Measurements from ENCODE around the gene WDR88. TPM values are rescaled to one million over a fixed set of nuclear protein-coding genes. Genes with fewer than 3 reads are reported as not detected.
"Not testable (repeated sequence)": the region's sequence is repeated elsewhere in the genome, so short reads cannot be mapped to it uniquely, and the experiment has no call there.

The WDR88 gene
- total RNA-seq, 1 experiment from 2014 or later = not detected

DNA sequence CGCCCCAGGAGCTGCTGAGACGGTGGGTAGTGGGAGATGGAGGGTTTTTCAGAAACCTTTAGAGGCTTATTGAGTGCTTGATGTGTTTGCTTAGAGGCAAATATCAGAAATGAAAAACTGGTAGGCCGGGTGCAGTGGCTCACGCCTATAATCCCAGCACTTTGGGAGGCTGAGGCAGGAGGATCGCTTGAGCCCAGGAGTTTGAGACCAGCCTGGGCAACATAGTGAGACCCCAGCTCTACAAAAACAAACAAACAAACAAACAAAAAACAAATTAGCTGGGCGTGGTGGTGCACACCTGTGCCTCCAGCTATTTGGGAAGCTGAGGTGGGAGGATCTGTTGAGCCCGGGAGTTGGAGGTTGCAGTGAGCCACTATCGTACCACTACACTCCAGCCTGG lies 5.2 kb upstream of the WDR88 start:
- not testable (repeated sequence) for DNase-seq (ENCODE audit: low read depth)

DNA sequence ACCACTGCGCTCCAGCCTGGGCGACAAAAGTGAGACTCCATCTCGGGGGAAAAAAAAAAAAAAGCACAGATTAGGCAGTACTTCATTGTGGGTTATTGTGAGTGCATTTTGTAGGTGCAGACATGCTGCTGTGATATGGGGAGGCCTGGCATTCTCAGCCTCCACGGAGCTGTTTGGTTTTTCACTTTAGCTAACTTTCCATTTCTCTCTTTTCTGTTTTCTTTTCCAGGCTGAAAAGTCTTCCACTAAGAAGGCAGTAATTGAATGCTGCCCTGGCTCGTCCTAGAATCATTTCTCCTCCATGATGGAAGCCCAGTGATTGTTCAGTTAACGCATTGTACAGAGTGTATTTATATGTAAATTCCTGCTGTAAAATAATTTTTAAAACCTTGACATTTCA lies 2.0 kb upstream of the WDR88 start:
- DNase-seq (ENCODE audit: low read depth) = no peak

DNA sequence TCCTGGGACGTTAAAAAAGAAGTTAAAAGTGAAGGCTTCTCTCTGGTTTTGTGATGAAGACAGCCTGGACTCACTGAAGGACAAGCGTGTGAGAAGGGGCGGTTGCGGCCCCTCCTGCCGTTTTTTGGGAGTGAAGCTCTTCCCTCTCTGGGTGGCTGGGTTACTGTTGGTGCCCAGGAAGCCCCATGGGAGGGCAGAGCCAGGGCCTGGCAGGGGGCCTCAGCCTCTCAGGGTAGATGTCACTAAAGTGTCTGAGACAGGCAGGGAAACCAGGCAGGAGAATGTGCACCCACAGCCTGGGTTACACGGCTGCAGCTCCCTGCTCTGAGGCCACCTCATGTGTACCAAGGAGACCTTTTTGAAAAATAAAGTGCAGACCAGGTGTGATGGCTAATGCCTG lies 1.5 kb upstream of the WDR88 start:
- no peak for DNase-seq (ENCODE audit: low read depth)

DNA sequence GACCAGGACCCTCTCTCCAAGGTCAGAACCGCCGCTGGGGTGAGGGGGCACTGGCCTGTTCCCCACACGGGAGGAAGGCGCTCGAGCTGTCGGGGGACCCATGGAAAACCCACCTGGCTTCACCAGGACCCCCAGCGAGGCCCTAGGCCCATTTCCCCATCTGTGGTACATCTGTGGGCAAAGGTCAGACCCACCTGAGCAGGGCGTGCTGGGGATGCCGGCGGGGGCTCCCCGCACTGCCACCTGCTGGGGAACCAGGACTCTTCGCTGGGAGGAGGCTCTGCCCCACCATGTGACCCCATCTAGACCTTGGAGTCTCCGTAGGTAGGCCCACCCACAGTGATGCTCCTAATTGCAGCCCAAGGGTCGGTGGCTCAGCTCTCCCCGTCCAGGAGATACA lies 511 bp downstream of the WDR88 start:
- no peak for DNase-seq (ENCODE audit: low read depth)

DNA sequence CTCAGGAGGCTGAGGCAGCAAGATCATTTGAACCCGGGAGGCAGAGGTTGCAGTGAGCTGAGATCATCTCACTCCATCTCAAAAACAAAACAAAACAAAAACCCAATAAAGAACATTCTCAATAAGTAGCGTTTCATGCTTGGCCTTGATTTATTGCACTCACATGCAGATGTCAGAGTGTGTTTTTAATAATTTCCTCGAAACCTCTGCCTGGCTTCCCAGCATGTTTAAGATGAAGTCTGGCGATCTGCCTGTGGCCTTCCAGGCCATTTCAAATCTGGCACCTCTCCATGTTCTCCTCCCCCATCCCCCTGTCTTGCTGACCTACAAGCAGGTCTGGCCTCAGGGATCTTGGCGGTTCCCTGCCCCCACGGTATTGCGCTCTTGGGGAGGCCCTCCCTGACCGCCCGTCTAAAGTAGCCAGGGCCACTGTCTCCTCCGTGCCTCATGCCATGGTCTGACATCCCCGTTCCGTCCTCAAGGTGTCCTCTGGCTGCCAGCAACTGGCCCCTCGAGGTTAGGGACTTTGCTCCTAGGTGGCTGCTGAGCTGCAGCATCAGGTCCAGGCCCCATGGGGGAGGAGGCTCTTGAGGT lies 1.6 kb downstream of the WDR88 start:
- no peak for DNase-seq (ENCODE audit: low read depth)

DNA sequence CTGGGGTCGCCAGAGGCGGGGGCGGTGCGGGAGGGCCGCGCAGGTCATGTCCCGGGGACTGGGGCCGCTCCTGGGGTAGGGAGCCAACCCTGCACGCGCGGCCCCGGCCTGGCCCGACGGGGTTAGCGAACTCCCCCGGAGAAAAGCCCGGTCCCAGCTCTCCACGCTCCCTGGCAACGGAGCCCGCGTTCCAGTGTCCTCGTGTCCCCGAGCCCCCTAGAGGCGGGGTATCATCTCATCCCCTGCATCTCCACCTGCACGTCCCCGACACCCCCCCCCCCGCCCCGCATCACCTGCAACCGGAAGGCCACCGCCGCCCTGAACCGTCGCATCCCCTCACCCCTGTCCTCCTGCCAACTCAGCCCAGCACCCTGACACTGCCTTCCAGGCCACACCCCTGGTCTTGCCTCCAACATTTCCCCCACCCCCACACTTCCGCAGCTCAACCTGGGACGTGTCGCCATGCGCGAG lies 2.7 kb downstream of the WDR88 start:
- no peak for DNase-seq (ENCODE audit: low read depth)

DNA sequence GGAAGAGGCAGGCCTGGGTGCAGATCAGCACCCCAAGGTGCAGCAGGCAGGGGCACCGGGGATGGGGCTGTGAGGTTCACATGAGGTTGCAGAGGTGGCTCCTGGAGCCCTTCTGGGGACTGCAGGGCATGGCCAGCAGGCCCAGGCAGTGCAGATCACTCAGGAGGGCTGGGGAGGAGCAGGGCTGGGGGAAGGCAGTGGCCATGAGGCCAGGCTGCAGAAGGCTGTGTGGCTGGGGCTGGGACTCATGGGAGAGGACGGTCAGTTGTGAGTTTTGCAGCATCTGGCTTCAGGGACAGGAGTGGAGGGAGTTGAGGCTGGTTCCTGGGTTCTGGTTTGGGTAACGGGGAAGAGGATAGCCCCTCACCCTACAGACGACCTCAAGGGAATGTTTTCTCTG lies 7.3 kb downstream of the WDR88 start:
- DNase-seq (ENCODE audit: low read depth) = no peak

DNA sequence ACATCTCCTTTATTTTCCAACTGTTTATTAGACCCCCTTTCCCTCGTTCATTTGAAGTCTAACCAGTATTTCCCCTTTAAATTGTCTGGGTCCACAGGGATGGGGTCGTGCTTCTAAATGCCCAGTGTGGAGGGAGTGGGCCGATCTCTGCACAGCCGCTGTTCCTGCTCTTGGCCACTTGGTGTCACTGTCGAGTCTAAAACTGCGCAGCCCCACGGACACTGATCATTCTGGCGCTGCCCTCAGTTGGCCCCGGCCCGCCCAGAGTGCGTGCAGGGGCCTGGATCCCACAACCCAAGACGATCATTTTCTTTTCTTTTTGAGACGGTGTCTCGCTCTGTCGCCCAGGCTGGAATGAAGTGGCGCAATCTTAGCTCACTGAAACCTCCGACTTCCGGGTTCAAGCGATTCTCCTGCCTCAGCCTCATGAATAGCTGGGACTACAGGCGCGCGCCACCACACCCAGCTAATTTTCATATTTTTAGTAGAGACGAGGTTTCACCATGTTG lies 12.0 kb downstream of the WDR88 start:
- peak; percentile 58 for DNase-seq (ENCODE audit: low read depth)

DNA sequence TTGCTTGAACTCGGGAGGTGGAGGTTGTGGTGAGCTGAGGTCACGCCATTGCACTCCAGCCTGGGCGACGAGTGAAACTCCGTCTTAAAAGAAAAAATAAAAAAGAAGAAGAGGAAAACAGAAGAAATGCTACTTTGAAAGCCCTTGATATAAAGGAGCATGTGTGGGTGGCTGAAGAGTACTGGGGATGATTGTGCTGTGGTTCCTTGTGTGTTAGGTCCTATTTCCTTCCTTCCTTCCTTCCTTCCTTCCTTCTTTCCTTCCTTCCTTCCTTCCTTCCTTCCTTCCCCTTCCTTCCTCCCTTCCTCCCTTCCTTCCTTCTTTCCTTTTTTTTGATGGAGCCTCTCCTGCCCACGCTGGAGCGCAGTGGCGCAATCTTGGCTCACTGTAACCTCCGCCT lies 14.3 kb downstream of the WDR88 start:
- DNase-seq (ENCODE audit: low read depth) = no peak

DNA sequence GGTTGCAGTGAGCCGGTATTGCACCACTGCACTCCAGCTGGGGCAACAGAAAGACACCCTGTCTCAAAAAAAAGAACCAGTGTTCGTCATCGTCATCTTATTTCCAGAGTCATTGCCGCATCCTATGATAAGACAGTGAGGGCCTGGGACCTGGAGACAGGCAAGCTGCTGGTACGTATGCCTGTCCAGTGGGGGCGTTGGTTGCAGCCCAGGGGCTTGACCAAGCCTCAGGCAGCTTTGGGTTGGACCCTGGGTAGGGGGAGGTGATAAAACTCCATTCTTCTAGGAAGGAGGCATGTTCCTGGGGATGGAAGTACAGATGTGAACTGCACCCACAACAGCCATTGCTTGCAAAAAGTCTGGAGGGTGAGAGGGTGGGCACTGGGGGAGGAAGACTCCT lies 15.6 kb downstream of the WDR88 start:
- DNase-seq (ENCODE audit: low read depth) = no peak

DNA sequence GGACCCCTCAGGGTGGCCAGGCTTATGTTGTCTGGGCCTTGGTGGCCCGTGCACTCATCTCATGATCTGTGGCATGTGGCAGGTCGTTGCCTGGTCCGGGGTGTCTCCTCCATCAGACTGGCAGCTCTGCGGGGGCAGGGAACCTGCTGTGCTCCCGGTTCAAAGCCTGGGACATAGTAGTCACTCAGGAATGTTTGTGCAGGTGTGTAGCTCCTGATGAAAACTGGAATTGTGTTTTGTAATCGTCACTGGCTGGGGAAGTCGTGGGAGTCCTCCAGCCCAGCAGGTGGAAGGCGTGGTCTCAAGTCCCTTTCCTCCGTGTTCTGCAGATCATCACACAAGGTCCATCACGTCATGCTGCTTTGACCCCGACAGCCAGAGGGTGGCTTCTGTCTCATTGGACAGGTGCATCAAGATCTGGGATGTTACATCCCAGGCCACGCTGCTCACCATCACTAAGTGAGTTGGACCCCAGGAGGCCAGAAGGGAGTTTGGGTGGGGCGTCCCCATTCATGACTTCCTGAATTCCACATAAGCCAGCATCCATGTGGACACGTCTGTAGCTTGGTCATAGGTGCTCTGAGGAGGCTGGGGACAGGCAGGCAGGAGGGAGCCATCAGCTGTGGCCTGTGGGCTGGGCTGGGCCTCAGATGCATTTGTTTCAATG lies 19.1 kb downstream of the WDR88 start:
- DNase-seq (ENCODE audit: low read depth) = no peak

DNA sequence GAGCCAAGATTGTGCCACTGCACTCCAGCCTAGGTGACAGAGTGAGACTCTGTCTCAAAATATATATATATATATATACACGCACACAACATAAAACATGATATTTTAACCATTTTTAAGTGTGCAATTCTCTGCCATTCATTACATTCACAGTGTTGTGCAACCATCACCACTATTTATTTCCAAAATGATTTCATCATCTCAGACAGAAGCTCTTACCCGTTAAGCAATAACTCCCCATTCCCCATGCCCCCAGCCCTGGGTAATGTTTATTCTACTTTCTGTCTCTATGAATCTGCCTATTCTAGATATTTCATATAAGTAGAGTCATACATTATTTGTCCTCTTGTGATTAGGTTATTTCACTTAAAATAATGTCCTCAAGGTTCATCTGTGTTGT lies 20.3 kb downstream of the WDR88 start:
- DNase-seq (ENCODE audit: low read depth) = no peak

DNA sequence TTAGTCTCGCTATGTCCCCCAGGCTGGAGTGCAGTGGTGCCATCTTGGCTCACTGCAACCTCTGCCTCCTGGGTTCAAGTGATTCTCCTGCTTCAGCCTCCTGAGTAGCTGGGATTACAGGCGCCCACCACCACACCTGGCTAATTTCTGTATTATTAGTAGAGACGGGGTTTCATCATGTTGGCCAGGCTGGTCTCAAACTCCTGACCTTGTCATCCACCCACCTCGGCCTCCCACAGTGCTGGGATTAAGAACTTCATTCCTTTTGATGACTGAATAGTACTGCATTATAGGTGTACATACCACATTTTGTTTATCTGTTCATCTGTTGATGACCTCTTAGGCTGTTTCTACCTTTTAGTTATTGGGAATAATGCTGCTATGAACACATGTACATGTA lies 20.7 kb downstream of the WDR88 start:
- DNase-seq (ENCODE audit: low read depth) = not testable (repeated sequence)

DNA sequence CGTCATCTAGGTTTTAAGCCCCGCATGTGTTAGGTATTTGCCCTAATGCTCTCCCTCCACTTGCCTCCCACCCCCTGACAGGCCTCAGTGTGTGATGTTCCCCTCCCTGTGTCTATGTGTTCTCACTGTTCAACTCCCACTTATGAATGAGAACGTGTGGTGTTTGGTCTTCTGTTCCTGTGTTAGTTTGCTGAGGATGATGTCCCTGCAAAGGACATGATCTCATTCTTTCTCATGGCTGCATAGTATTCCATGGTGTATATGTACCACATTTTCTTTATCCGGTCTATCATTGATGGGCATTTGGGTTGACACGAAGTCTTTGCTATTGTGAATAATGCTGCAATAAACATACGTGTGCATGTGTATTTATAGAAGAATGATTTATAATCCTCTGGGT lies 22.4 kb downstream of the WDR88 start:
- not testable (repeated sequence) for DNase-seq (ENCODE audit: low read depth)

DNA sequence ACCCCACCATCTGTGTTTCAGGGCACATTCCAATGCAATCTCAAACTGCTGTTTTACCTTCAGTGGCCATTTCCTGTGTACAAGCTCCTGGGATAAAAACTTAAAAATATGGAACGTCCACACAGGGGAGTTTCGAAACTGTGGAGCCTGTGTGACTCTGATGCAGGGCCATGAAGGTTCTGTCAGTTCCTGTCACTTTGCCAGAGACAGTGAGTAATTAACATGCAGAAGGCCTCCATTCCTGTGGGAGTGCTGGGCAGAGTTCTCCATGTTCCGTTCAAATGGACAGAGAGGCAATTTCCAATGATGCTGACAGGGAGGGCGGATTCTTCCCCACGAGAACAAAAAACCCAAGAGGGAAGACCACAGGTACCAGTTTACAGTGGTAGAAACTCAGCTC lies 24.4 kb downstream of the WDR88 start:
- no peak for DNase-seq (ENCODE audit: low read depth)

DNA sequence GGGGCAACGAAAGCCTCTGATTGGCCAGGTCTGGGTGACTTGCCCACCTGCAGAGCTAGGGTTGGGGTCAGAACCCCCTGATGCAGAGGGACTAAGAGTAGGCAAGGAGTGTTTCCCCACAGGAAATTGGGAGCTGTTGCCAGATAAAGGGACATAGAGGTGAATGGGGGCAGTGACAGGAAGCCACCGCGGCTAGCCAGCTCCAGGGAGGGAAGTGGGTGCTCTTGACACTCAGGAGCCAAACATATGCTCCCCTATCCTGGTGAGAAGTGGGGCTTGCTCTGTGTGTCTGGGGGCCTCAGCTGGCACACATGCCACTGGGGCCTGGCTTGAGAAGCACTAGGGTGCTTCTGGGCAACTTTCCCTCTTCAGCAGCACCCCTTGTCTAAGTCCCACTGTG lies 26.0 kb downstream of the WDR88 start:
- no peak for DNase-seq (ENCODE audit: low read depth)

DNA sequence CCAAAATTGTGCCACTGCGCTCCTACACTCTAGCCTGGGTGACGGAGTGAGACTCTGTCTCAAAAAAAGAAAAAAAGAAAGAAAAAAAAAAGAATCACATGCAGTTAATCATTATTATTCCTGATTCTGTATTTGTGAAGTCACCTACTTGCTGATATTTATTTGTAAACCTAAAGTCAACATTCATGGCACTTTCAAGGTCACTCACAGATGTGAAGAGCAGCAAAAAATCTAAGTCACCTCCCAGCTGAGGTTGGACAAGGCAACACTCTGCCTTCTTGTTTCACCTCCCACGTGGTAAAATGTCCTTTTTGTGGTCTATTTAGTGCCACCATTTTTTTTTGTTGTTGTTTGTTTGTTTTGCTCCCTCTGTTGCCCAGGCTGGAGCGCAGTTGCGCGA lies 26.5 kb downstream of the WDR88 start:
- DNase-seq (ENCODE audit: low read depth) = no peak

DNA sequence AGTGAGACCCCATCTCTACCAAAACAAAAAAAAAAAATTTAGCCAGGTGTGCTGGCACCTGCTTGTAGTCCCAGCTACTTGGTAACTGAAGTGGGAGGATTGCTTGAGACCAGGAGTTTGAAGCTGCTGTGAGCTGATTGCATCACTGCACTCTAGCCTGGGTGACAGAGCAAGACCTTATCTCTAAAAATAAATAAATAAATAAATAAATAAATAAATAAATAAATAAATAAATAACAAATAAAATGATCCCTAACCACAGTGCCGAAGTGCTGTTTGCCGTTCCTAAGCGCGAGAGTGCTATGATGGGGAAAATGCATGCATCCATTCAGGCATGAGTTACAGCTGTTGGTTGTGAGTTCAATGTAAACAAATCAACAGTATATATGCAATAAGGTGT lies 27.2 kb downstream of the WDR88 start:
- DNase-seq (ENCODE audit: low read depth) = no peak

DNA sequence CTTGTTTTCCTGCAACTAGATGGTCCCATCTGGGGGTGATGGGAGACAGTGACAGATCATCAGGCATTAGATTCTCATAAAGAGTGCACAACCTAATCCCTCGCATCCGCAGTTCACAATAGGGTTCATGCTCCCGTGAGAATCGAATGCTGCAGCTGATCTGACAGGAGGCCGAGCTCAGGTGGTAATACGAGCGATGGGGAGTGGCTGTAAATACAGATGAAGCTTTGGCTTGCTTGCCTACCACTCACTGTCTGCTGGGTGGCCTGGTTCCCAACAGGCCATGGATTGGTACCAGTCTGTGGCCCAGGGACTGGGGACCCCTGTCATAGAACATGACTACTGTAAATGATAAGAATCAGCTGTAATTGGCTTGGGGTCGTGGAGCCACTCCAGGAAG lies 28.0 kb downstream of the WDR88 start:
- no peak for DNase-seq (ENCODE audit: low read depth)

DNA sequence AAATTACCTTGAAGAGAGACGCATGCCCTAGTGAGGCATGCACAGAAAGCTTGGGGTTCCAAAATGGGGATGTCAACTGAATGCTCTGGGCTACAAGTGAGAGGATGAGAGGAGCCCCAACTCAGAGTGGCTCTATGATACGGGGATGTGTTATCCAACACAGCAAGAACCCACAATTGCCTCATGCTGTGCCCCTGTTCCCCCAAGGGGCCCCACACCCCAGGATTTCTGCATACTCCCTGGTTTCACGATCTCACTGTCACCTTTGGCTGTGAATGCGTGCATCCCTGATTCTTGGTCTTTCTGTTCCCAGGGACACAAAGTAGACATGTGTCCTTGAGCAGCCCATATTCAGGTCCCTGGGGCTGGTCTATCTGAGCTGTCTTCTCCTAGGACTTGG lies 29.3 kb downstream of the WDR88 start:
- DNase-seq (ENCODE audit: low read depth) = no peak

DNA sequence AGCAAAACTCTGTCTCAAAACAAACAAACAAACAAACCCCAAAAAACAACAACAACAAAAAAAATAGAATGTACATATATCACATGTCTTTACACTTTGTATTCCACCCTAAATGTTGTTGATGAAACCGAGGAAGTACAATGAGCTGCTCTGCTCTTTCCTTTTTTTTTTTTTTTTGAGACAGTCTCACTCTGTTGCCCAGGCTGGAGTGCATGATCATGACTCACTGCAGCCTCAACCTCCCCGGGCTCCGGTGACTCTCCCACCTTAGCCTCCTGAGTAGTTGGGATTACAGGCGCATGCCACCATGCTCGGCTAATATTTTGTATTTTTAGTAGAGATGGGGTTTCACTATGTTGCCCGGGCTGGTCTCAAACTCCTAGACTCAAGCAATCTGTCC lies 31.6 kb downstream of the WDR88 start:
- no peak for DNase-seq (ENCODE audit: low read depth)

DNA sequence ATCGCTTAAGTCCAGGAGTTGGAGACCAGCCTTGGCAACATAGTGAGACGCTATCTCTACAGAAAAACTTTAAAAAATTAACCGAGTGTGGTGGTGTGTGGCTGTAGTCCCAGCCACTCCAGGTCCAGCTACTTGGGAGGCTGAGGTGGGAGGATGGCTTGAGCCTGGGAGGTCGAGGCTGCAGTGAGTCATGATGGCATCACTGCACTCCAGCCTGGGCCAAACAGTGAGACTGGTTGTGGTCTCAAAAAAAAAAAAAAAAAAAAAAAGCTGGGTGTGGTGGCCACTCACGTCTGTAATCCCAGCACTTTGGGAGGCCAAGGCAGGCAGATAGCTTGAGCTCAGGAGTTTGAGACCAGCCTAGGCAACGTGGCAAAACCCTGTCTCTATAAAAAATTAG lies 34.1 kb downstream of the WDR88 start:
- DNase-seq (ENCODE audit: low read depth) = peak; percentile 59

DNA sequence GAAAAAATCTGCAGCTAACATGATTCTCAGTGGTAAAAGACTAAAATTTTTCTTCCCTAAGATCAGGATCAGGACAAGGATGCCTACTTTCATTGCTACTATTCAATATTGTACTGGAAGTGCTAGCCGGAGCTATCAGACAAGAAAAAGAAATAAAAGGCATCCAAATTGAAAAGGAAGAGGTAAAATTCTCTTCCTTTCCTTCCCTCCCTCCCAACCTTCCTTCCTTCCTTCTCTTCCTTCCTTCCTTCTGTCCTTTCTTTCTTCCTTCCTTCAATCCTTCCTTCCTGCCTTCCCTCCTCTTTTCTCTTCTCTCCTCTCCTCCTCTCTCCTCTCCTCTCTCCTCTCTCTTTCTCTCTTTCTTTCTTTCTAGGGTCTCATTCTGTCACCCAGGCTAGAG lies 35.5 kb downstream of the WDR88 start:
- no peak for DNase-seq (ENCODE audit: low read depth)
